Mesenchymal stem cell (in vitro differentiated cells and primary cell): ENCODE results near the gene RHPN2.

Experiments used
- DNase-seq: peaks from one replicate; pipeline ENCODE4 v3.0.0-alpha.2; 2013
- H2AFZ ChIP-seq: one replicate; pipeline ENCODE4 v1.6.1; 2013; ENCODE audit warnings: low read depth, mild to moderate bottlenecking, control low read depth, inconsistent platforms, low read length, moderate library complexity
- H2AK5ac ChIP-seq: 2 replicates; pipeline ENCODE4 v1.6.1; 2013; ENCODE audit warnings: low read length, moderate library complexity, mild to moderate bottlenecking, inconsistent platforms; ENCODE audit not compliant: severe bottlenecking
- H2BK120ac ChIP-seq: one replicate; pipeline ENCODE4 v1.6.1; 2013; ENCODE audit warnings: low read depth, mild to moderate bottlenecking, inconsistent platforms, low read length, moderate library complexity
- H2BK12ac ChIP-seq, 2 experiments: one replicate each; pipeline ENCODE4 v1.6.1; 2013; ENCODE audit warnings: inconsistent platforms in 2 of 2, low read length in 2 of 2, mild to moderate bottlenecking in 2 of 2, moderate library complexity in 2 of 2, control low read depth in 1 of 2
- H2BK15ac ChIP-seq: one replicate; pipeline ENCODE4 v1.6.1; 2013; ENCODE audit warnings: mild to moderate bottlenecking, low read depth, inconsistent platforms; ENCODE audit not compliant: poor library complexity, severe bottlenecking
- H2BK5ac ChIP-seq: 2 replicates; pipeline ENCODE4 v1.6.1; 2013; ENCODE audit warnings: low read depth, mild to moderate bottlenecking, low read length, control low read depth, inconsistent platforms; ENCODE audit not compliant: poor library complexity, severe bottlenecking
- H3K14ac ChIP-seq, 2 experiments: one replicate each; pipeline ENCODE4 v1.6.1; 2013; ENCODE audit warnings: inconsistent platforms in 2 of 2, low read length in 2 of 2, control low read depth in 1 of 2, mild to moderate bottlenecking in 1 of 2, moderate library complexity in 1 of 2
- H3K18ac ChIP-seq, 2 experiments: one replicate each; pipeline ENCODE4 v1.6.1; 2013; ENCODE audit warnings: inconsistent platforms in 2 of 2, low read length in 2 of 2, control low read depth in 1 of 2, low read depth in 1 of 2, mild to moderate bottlenecking in 1 of 2
- H3K23ac ChIP-seq, 2 experiments: one replicate each; pipeline ENCODE4 v1.6.1; 2013; ENCODE audit warnings: inconsistent platforms in 2 of 2, low read length in 2 of 2, mild to moderate bottlenecking in 2 of 2, moderate library complexity in 2 of 2, control low read depth in 1 of 2
- H3K27ac ChIP-seq: 2 replicates; pipeline ENCODE4 v1.5.1; 2013; ENCODE audit warnings: mild to moderate bottlenecking, moderate library complexity, low read length, control low read depth, inconsistent platforms; ENCODE audit not compliant: poor library complexity, severe bottlenecking
- H3K27me3 ChIP-seq, 2 experiments: 2 replicates each; pipeline versions ENCODE4 v1.6.1 to v1.7.0; 2013; ENCODE audit warnings: low read length in 2 of 2, mild to moderate bottlenecking in 2 of 2, moderate library complexity in 2 of 2, control low read depth in 1 of 2, inconsistent platforms in 1 of 2; ENCODE audit not compliant: control insufficient read depth in 1 of 2, insufficient read depth in 1 of 2
- H3K36me3 ChIP-seq, 2 experiments: 2 replicates each; pipeline versions ENCODE4 v1.6.1 to v1.7.0; 2013; ENCODE audit warnings: low read length in 2 of 2, control low read depth in 1 of 2, inconsistent platforms in 1 of 2, low read depth in 1 of 2, mild to moderate bottlenecking in 1 of 2; ENCODE audit not compliant: insufficient read depth in 2 of 2, control insufficient read depth in 1 of 2
- H3K4ac ChIP-seq, 2 experiments: one replicate each; pipeline ENCODE4 v1.6.1; 2013; ENCODE audit warnings: inconsistent platforms in 2 of 2, low read length in 2 of 2, mild to moderate bottlenecking in 2 of 2, moderate library complexity in 2 of 2, control low read depth in 1 of 2, low read depth in 1 of 2
- H3K4me1 ChIP-seq: 2 replicates; pipeline ENCODE4 v1.6.1; 2013; ENCODE audit warnings: low read depth, low read length, control low read depth; ENCODE audit not compliant: control insufficient read depth, insufficient read depth
- H3K4me2 ChIP-seq: 2 replicates; pipeline ENCODE4 v1.6.1; 2013; ENCODE audit warnings: low read length, mild to moderate bottlenecking, inconsistent platforms; ENCODE audit not compliant: poor library complexity, severe bottlenecking
- H3K4me3 ChIP-seq, 2 experiments: 2 replicates each; pipeline versions ENCODE4 v1.5.1 to v1.7.0; 2013; ENCODE audit warnings: low read length in 2 of 2, mild to moderate bottlenecking in 2 of 2, control low read depth in 1 of 2, low read depth in 1 of 2; ENCODE audit not compliant: insufficient read depth in 1 of 2
- H3K79me1 ChIP-seq: replicated peaks from 2 replicates; pipeline ENCODE4 v1.6.1; 2013; ENCODE audit warnings: mild to moderate bottlenecking, control low read depth, low read length, inconsistent platforms; ENCODE audit not compliant: poor library complexity, severe bottlenecking
- H3K9ac ChIP-seq: 2 replicates; pipeline ENCODE4 v1.7.0; 2013; ENCODE audit warnings: mild to moderate bottlenecking, low read length, moderate library complexity
- H3K9me3 ChIP-seq: 2 replicates; pipeline ENCODE4 v1.7.0; 2013; ENCODE audit warnings: mild to moderate bottlenecking, low read length; ENCODE audit not compliant: control insufficient read depth
- H4K8ac ChIP-seq: one replicate; pipeline ENCODE4 v1.6.1; 2013; ENCODE audit warnings: inconsistent platforms, mild to moderate bottlenecking, low read length, moderate library complexity
- H4K91ac ChIP-seq: one replicate; pipeline ENCODE4 v1.6.1; 2013; ENCODE audit warnings: mild to moderate bottlenecking, low read length, inconsistent platforms
- whole genome bisulfite sequencing: methylation state at CpG from one replicate; pipeline ENCODE4 v1.1.7; 2013; ENCODE audit warnings: mixed read lengths; 5-methylcytosine and 5-hydroxymethylcytosine counted together

Gene RHPN2

GRCh38 chr19:32977280-32977679 lies 87.4 kb downstream of the RHPN2 start:
- no peak overlapping the region for H2BK15ac ChIP-seq
- no peak overlapping the region for H3K4me2 ChIP-seq
- H3K18ac ChIP-seq = no peak overlapping the region
- 78% methylated on average over 6 of the region's 7 CpGs for WGBS
- no peak overlapping the region for H4K8ac ChIP-seq
- no peak overlapping the region for H2BK12ac ChIP-seq
- H3K14ac ChIP-seq = no peak overlapping the region
- H3K9ac ChIP-seq = no peak overlapping the region
- no peak overlapping the region for H2BK5ac ChIP-seq
- no peaks in the 10 kb centered on the region for H3K27me3 ChIP-seq
- no peak overlapping the region for H2AK5ac ChIP-seq
- no peak overlapping the region for H2AFZ ChIP-seq
- H2BK120ac ChIP-seq = no peak overlapping the region
- H3K4me3 ChIP-seq = no peak overlapping the region
- peaks cover 6% of the 10 kb centered on the region for H3K4me1 ChIP-seq
- H3K79me1 ChIP-seq = peaks cover 2% of the 10 kb centered on the region
- no peaks in the 10 kb centered on the region for H3K9me3 ChIP-seq
- no peak overlapping the region for H3K27ac ChIP-seq
- no peak overlapping the region for H4K91ac ChIP-seq
- no peak overlapping the region for H3K23ac ChIP-seq
- DNase-seq = peak; percentile 10
- no peak overlapping the region for H3K4ac ChIP-seq
- peaks cover 3 to 28% of the 10 kb centered on the region in 2 experiments for H3K36me3 ChIP-seq

DNA sequence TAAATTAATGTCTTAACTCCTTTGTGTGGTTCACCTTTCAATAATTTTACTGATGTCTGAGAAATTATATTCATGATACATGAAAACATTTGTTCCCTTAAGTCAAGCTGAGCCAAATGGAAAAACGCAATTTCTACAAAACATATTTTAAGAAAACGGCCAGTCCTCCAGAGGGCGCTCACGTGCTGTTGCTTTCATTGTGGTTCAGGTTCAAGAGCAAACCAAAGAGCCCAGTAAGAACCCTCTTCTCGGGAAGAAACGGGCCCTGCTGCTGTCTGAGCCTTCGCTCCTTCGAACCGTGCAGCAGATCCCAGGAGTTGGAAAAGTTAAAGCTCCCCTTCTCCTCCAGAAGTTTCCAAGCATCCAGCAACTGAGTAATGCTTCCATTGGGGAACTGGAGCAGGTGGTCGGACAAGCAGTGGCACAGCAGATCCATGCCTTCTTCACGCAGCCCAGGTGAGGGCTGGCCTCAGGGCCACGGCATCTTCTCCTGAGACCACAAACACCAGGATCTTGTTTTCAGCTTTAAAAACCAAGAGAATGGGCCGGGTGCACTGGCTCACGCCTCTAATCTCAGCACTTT lies 88.4 kb downstream of the RHPN2 start:
- Histone ChIP-seq H3K4me3 (no peak overlapping the region), H3K14ac (no peak overlapping the region), H3K9me3 (no peaks in the 10 kb centered on the region), H2AK5ac (no peak overlapping the region), H3K4me2 (no peak overlapping the region), H3K36me3 (peaks cover 3 to 28% of the 10 kb centered on the region in 2 experiments), H3K4ac (no peak overlapping the region), H3K27me3 (no peaks in the 10 kb centered on the region), H2BK12ac (no peak overlapping the region), H3K27ac (peak overlapping the region; percentile 8), H2AFZ (no peak overlapping the region), H3K79me1 (peaks cover 2% of the 10 kb centered on the region), H3K23ac (no peak overlapping the region), H3K18ac (no peak overlapping the region), H3K4me1 (peaks cover 6% of the 10 kb centered on the region), H4K8ac (no peak overlapping the region), H2BK5ac (no peak overlapping the region), H2BK120ac (no peak overlapping the region), H4K91ac (no peak overlapping the region), H3K9ac (no peak overlapping the region), H2BK15ac (no peak overlapping the region)
- peak; percentile 67 for DNase-seq
- WGBS = 57% methylated on average over 14 of the region's 14 CpGs

DNA sequence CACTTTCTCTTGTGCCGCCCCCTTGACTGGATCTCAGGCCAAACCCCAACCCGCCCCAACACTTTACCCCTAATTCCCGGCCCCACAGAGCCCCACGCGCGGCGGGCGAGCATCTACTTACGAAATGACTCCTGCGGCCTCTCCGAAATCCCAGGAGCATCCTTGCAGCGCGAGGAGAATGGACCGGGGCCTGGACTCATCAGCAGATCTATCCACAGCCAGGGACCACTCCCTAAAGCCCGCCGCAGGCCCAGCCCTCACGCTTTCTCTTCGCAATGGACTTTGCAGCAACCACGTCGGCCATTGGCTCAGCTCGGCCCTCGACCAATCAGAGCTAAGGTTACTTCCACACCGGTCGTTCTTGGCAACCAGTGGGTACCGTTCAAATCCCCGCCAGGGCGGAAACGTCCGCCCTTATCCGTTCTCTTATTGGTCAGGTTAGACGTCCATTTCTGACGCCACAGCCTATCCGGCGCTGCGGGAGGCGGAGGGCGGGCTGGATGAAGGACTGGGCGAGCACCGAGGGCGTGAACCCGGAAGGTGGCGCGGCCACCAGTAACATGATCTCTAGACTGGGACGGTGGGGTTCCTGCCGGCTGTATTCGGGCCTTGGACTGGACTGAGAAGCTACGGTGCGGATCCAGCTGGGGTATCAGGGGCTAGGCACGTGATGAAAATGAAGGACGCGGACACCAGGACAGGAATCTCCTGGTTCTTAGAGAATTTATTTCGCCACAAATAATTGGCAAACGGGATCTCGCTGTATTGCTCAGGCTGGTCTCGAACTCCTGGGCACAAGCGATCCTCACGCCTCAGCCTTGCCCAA lies 92.8 kb downstream of the RHPN2 start, which contains the start of the genes CEP89 and FAAP24:
TSS of gene CEP89 (minus strand) at position 244 of the 826 bp plus-strand sequence. CDS start at position 160, 84 bp downstream.
TSS of gene FAAP24 (plus strand) at position 528 of the 826 bp plus-strand sequence. CDS start 955 bp downstream, outside the sequence.
- no peak within 1 kb of the TSS for H2AK5ac ChIP-seq
- no peak within 1 kb of the TSS for H2BK120ac ChIP-seq
- peak within 1 kb of the TSS; percentile 77 for H2AFZ ChIP-seq
- no peak within 1 kb of the TSS for H3K27ac ChIP-seq
- H3K9me3 ChIP-seq = no peaks in the 10 kb centered on the region
- peaks cover 28% of the 10 kb centered on the region for H3K79me1 ChIP-seq
- WGBS = 5% methylated on average over 57 of the region's 57 CpGs
- peaks cover 7 to 28% of the 10 kb centered on the region in 2 experiments for H3K36me3 ChIP-seq
- peak within 1 kb of the TSS; percentile 88 for H3K4me3 ChIP-seq
- peak within 1 kb of the TSS in 1 of 2 experiments; percentile 44 for H3K18ac ChIP-seq
- H2BK15ac ChIP-seq = peak within 1 kb of the TSS; percentile 18
- H3K4me1 ChIP-seq = peaks cover 20% of the 10 kb centered on the region
- H3K27me3 ChIP-seq = no peaks in the 10 kb centered on the region
- H3K4ac ChIP-seq = peak within 1 kb of the TSS; percentile 24 to 76
- H3K9ac ChIP-seq = peak within 1 kb of the TSS; percentile 98
- no peak within 1 kb of the TSS for H4K91ac ChIP-seq
- DNase-seq = peak; percentile 99
- H3K4me2 ChIP-seq = peak within 1 kb of the TSS; percentile 93
- no peak within 1 kb of the TSS for H3K14ac ChIP-seq
- H3K23ac ChIP-seq = no peak within 1 kb of the TSS
- peak within 1 kb of the TSS in 1 of 2 experiments; percentile 47 for H2BK12ac ChIP-seq
- peak within 1 kb of the TSS; percentile 39 for H4K8ac ChIP-seq
- H2BK5ac ChIP-seq = no peak within 1 kb of the TSS

GRCh38 chr19:32971012-32971595 lies 93.6 kb downstream of the RHPN2 start:
- Histone ChIP-seq H2BK12ac (no peak overlapping the region), H3K27ac (no peak overlapping the region), H2AK5ac (no peak overlapping the region), H3K4ac (peak overlapping the region in 1 of 2 experiments; percentile 24), H2BK5ac (no peak overlapping the region), H2BK15ac (no peak overlapping the region), H3K9me3 (no peaks in the 10 kb centered on the region), H3K79me1 (peaks cover 34% of the 10 kb centered on the region), H2AFZ (no peak overlapping the region), H4K91ac (no peak overlapping the region), H3K14ac (no peak overlapping the region), H3K27me3 (no peaks in the 10 kb centered on the region), H3K18ac (no peak overlapping the region), H3K23ac (no peak overlapping the region), H2BK120ac (no peak overlapping the region), H4K8ac (peak overlapping the region; percentile 39), H3K4me3 (peak overlapping the region; percentile 88), H3K9ac (peak overlapping the region; percentile 87), H3K4me1 (peaks cover 20% of the 10 kb centered on the region), H3K36me3 (peaks cover 14 to 26% of the 10 kb centered on the region in 2 experiments), H3K4me2 (peak overlapping the region; percentile 87)
- DNase-seq = no peak
- 51% methylated on average over 21 of the region's 21 CpGs for WGBS
